GM18505 (cell line): Measurements from ENCODE around the gene GNA12.

ENCODE experiments used
- ATAC-seq: cut with Tn5 transposase; IDR thresholded peaks from one replicate; pipeline ENCODE4 v1.9.1; 2021; ENCODE audit not compliant: unreplicated experiment
- POLR2A ChIP-seq: IDR thresholded peaks from 4 replicates; pipeline ENCODE4 v1.6.1; 2011; ENCODE audit warnings: borderline replicate concordance; ENCODE audit not compliant: insufficient read depth, insufficient read length; ENCODE audit errors: extremely low read depth

The GNA12 gene

GRCh38 chr7:2715341-2716231 lies 128.5 kb downstream of the GNA12 start:
- ATAC-seq = no peak
- no peak for TF ChIP-seq POLR2A

GRCh38 chr7:2714636-2715035 lies 129.5 kb downstream of the GNA12 start:
- TF ChIP-seq POLR2A = no peak
- no peak for ATAC-seq

GRCh38 chr7:2713978-2714377 lies 130.1 kb downstream of the GNA12 start:
- TF ChIP-seq POLR2A = no peak
- no peak for ATAC-seq

GRCh38 chr7:2713370-2713769 lies 130.7 kb downstream of the GNA12 start:
- TF ChIP-seq POLR2A = no peak
- no peak for ATAC-seq

GRCh38 chr7:2711895-2712675 lies 132.0 kb downstream of the GNA12 start:
- no peak for ATAC-seq

GRCh38 chr7:2710901-2711551 lies 133.1 kb downstream of the GNA12 start:
- TF ChIP-seq POLR2A = no peak
- no peak for ATAC-seq

More at GRCh38 chr7:2711895-2712675, 132.0 kb downstream of the GNA12 start:
- TF ChIP-seq POLR2A = no peak

- peak; percentile 51 for ATAC-seq
- TF ChIP-seq POLR2A = peak; percentile 33
Measured at GRCh38 chr7:2710286-2710655, 133.8 kb downstream of the GNA12 start.

GRCh38 chr7:2709553-2710285 lies 134.4 kb downstream of the GNA12 start:
- peak; percentile 70 for ATAC-seq
- peak; percentile 37 for TF ChIP-seq POLR2A

GRCh38 chr7:2708547-2709310 lies 135.4 kb downstream of the GNA12 start:
- TF ChIP-seq POLR2A = no peak
- no peak for ATAC-seq

- no peak for TF ChIP-seq POLR2A
- no peak for ATAC-seq
Measured at GRCh38 chr7:2708041-2708440, 136.1 kb downstream of the GNA12 start.

- no peak for ATAC-seq
- TF ChIP-seq POLR2A = no peak
Measured at GRCh38 chr7:2707481-2707880, 136.6 kb downstream of the GNA12 start.

- ATAC-seq = no peak
- no peak for TF ChIP-seq POLR2A
Measured at GRCh38 chr7:2706685-2707126, 137.4 kb downstream of the GNA12 start.
